Endothelial cell of umbilical vein (primary cell): ENCODE data around the gene BTN2A1. TPM values are rescaled to one million over a fixed set of nuclear protein-coding genes. Genes with fewer than 3 reads are reported as not detected.

Experiments used
- BruUV-seq: library from RNA; stranded (reverse); fragments of 400-500 nt; replicated peaks from 2 replicates; lab custom pipeline; 2021; lab: Mats Ljungman, UMichigan
- CTCF ChIA-PET: fragments of 300-600, 350-600 bp; sonication (Branson Sonifier 250); formaldehyde crosslinking; loops from one replicate; lab custom pipeline; 2021; ENCODE audit warnings: antibody characterized with exemption, inconsistent platforms; lab: Charles Lee
- POLR2A ChIA-PET: fragments of 300-600, 350-600 bp; sonication (Branson Sonifier 250); formaldehyde crosslinking; loops from one replicate; lab custom pipeline; 2021; ENCODE audit warnings: antibody characterized with exemption, inconsistent platforms; lab: Charles Lee
- DNase-seq: peaks from one replicate; pipeline ENCODE4 v3.0.0-alpha.2; 2011; ENCODE audit warnings: low read depth, low spot score
- FAIRE-seq: peaks from 2 replicates; lab custom pipeline; 2011; peaks lifted over from hg19 to GRCh38; lab: Jason Lieb, UNC
- H2AFZ ChIP-seq: 2 replicates; pipeline ENCODE4 v1.6.0; 2012; ENCODE audit warnings: low read depth, low read length, control low read depth, inconsistent platforms
- H3K27ac ChIP-seq: 2 replicates; pipeline ENCODE4 v1.5.1; 2011; ENCODE audit warnings: low read depth, mild to moderate bottlenecking, control low read depth, low read length, moderate library complexity; ENCODE audit not compliant: insufficient read depth
- H3K27me3 ChIP-seq, 2 experiments: 2 replicates each; pipeline versions ENCODE4 v1.6.0 to v1.6.1; 2011; ENCODE audit warnings: low read length in 2 of 2, mixed read lengths in 1 of 2; ENCODE audit not compliant: control insufficient read depth in 2 of 2, insufficient read depth in 2 of 2
- H3K36me3 ChIP-seq, 2 experiments: 2 replicates in 1 of 2; 3 replicates in 1 of 2; pipeline ENCODE4 v1.5.1; 2011; ENCODE audit warnings: low read length in 2 of 2, mild to moderate bottlenecking in 1 of 2, moderate library complexity in 1 of 2; ENCODE audit not compliant: control insufficient read depth in 2 of 2, insufficient read depth in 2 of 2; ENCODE audit errors: extremely low read depth in 1 of 2
- H3K4me1 ChIP-seq: 3 replicates; pipeline ENCODE4 v1.5.1; 2011; ENCODE audit warnings: mild to moderate bottlenecking, low read length; ENCODE audit not compliant: control insufficient read depth, insufficient read depth; ENCODE audit errors: extremely low read depth
- H3K4me2 ChIP-seq: 2 replicates; pipeline ENCODE4 v1.6.1; 2011; ENCODE audit warnings: low read length, control low read depth, mixed read lengths; ENCODE audit not compliant: insufficient read depth
- H3K4me3 ChIP-seq, 3 experiments: fragments of 200-600 bp in 1 of 3; sonication (generic), shearing (Covaris generic) in 1 of 3; replicated peaks in 1 of 3; 2 replicates each; pipeline ENCODE4 v1.5.1; 2011 to 2016; ENCODE audit warnings: control low read depth in 3 of 3, low read length in 3 of 3, mild to moderate bottlenecking in 2 of 3, inconsistent platforms in 1 of 3, low read depth in 1 of 3, moderate library complexity in 1 of 3; ENCODE audit not compliant: insufficient read depth in 1 of 3
- H3K79me2 ChIP-seq: 2 replicates; pipeline ENCODE4 v1.6.0; 2012; ENCODE audit warnings: low read length, inconsistent platforms; ENCODE audit not compliant: control insufficient read depth, insufficient read depth
- H3K9ac ChIP-seq: replicated peaks from 2 replicates; pipeline ENCODE3; 2011; ENCODE audit warnings: low read length, control low read depth; ENCODE audit not compliant: insufficient read depth; ENCODE audit errors: extremely low read depth
- H3K9me1 ChIP-seq: replicated peaks from 3 replicates; pipeline ENCODE4 v1.6.0; 2011; ENCODE audit warnings: mild to moderate bottlenecking, low read length; ENCODE audit not compliant: control insufficient read depth, insufficient read depth; ENCODE audit errors: extremely low read depth
- H3K9me3 ChIP-seq: replicated peaks from 2 replicates; pipeline ENCODE4 v1.5.1; 2012; ENCODE audit warnings: low read length, inconsistent platforms; ENCODE audit not compliant: control insufficient read depth, insufficient read depth
- H4K20me1 ChIP-seq: replicated peaks from 2 replicates; pipeline ENCODE3; 2011; ENCODE audit warnings: mild to moderate bottlenecking, low read length; ENCODE audit not compliant: control insufficient read depth, insufficient read depth; ENCODE audit errors: extremely low read depth
- CTCF ChIP-seq, 2 donors: IDR thresholded peaks; 1 replicate in 1 of 2; 2 replicates in 1 of 2; pipeline ENCODE4 v1.5.1; 2011; ENCODE audit warnings: low read length in 2 of 2, mild to moderate bottlenecking in 2 of 2, moderate library complexity in 2 of 2, control low read depth in 1 of 2, inconsistent platforms in 1 of 2, low read depth in 1 of 2; ENCODE audit not compliant: insufficient read depth in 1 of 2; ENCODE audit errors: extremely low read depth in 1 of 2
- EZH2 ChIP-seq: IDR thresholded peaks from 2 replicates; pipeline ENCODE4 v1.6.1; 2012; ENCODE audit warnings: borderline replicate concordance, low read depth, mild to moderate bottlenecking, moderate library complexity, low read length, inconsistent platforms; ENCODE audit not compliant: severe bottlenecking
- FOS ChIP-seq: IDR thresholded peaks from 2 replicates; pipeline ENCODE4 v1.6.1; 2011; ENCODE audit warnings: mild to moderate bottlenecking, low read length, moderate library complexity, borderline replicate concordance; ENCODE audit not compliant: insufficient read depth
- GATA2 ChIP-seq: IDR thresholded peaks from 2 replicates; pipeline ENCODE4 v1.7.0; 2011; ENCODE audit warnings: low read depth, mild to moderate bottlenecking, moderate library complexity, mixed read lengths, low read length; ENCODE audit not compliant: insufficient read length, insufficient read depth
- JUN ChIP-seq: IDR thresholded peaks from 2 replicates; pipeline ENCODE4 v1.6.1; 2011; ENCODE audit warnings: borderline replicate concordance, low read depth; ENCODE audit not compliant: insufficient read length, insufficient read depth
- MYC ChIP-seq: IDR thresholded peaks from one replicate; pipeline ENCODE4 v1.6.1; 2011; ENCODE audit warnings: mild to moderate bottlenecking, low read depth, low read length
- POLR2A ChIP-seq: IDR thresholded peaks from 2 replicates; pipeline ENCODE4 v1.6.1; 2012; ENCODE audit warnings: low read depth, mild to moderate bottlenecking, control low read depth, low read length
- POLR2AphosphoS5 ChIP-seq: IDR thresholded peaks from 2 replicates; pipeline ENCODE4 v1.6.1; 2012; ENCODE audit warnings: low read depth, mild to moderate bottlenecking, control low read depth, low read length, moderate library complexity; ENCODE audit not compliant: insufficient read depth
- dilution Hi-C: fragments of 300-500 bp; cut with MboI; formaldehyde crosslinking; loops from one replicate; pipeline ENCODE4 v1.15.0; 2019; ENCODE audit warnings: low sequenced_read_pairs; ENCODE audit not compliant: extremely low pct_ligation_motif_present
- intact Hi-C: fragments of 100-400 bp; cut with micrococcal nuclease; formaldehyde crosslinking; loops from one replicate; pipeline ENCODE4 v1.10.0; 2022
- polyA plus RNA-seq, 4 experiments: library from polyadenylated mRNA; depleted of rRNA in 3 of 4; stranded (reverse) in 3 of 4; unstranded in 1 of 4; fragments of >200 nt; gene quantifications; 2 replicates each; pipeline versions ENCODE4 v1.2.1 to v1.2.3, GENCODE V29; 2011 to 2012; ENCODE audit warnings: missing spikeins in 1 of 4
- total RNA-seq: library from RNA; stranded (reverse); gene quantifications from 2 replicates; pipeline ENCODE4 v1.2.3, GENCODE V29; 2021
- TF ChIP-seq, protein P1 (sequence below): IDR thresholded peaks from 2 replicates; pipeline ENCODE4 v1.6.1; 2011; ENCODE audit not compliant: insufficient read depth, insufficient read length

BTN2A1 gene
- total and polyA plus RNA-seq, 2 donors (not counting 3 experiments of a cell fraction or from before 2014, with no cell fraction given): 25.1 to 31.9 TPM

DNA sequence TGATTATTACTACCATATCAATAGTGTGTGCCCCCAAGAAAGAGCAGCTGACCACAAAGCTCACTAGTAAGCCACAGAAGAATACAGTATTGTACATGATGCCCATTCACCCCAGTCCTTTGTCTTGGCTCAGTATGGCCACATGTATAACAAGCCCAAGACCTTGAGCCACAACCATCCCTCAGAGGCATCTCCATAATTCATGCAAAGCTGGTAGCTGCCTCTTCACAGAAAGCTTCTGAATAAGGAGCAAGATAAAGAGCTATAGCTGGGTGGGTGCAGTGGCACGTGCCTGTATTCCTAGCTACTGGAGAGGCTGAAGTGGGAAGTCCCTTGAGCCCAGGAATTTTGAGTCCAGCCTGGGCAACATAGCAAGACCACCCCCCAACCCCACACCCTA lies 37.5 kb downstream of the BTN2A1 start:
- Histone ChIP-seq H3K4me1 (no peaks in the 10 kb centered on the region), H4K20me1 (no peaks in the 10 kb centered on the region), H2AFZ (no peak overlapping the region), H3K4me3 (no peak overlapping the region), H3K27ac (no peak overlapping the region), H3K9me3 (no peaks in the 10 kb centered on the region), H3K79me2 (no peaks in the 10 kb centered on the region), H3K9me1 (no peaks in the 10 kb centered on the region), H3K9ac (no peak overlapping the region), H3K36me3 (no peaks in the 10 kb centered on the region), H3K4me2 (no peak overlapping the region), H3K27me3 (peaks cover 14 to 30% of the 10 kb centered on the region in 2 experiments)
- dilution Hi-C loops: no loop called here
- ChIA-PET POLR2A (no interaction called here), CTCF (interaction anchor here (1.3 to 4.6 kb wide), 4 partner anchors 10 to 154 kb away, joined by 3 to 23 read pairs (median 6); no protein-coding TSS in a partner anchor)
- FAIRE-seq (no peak), DNase-seq (no peak)
- no peak for TF ChIP-seq JUN
- TF ChIP-seq GATA2: no peak
- no peak for TF ChIP-seq FOS
- no peak for TF ChIP-seq CTCF (IDR thresholded peaks at IDR 0.05; ENCODE audit: extremely low read depth in 1 of 2, insufficient read depth in 1 of 2, low read depth in 1 of 2, low read length in 2 of 2)
- no peak for TF ChIP-seq MYC
- TF ChIP-seq, protein P1, sequence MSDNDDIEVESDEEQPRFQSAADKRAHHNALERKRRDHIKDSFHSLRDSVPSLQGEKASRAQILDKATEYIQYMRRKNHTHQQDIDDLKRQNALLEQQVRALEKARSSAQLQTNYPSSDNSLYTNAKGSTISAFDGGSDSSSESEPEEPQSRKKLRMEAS: no peak
- no peak for TF ChIP-seq EZH2
- no peak for TF ChIP-seq POLR2A
- no peak for TF ChIP-seq POLR2AphosphoS5
- no TSS peak for BruUV-seq
- intact Hi-C loops: no loop called here
